Measurements from ENCODE around the gene DYNC1LI1.
"Not testable (repeated sequence)": the region's sequence is repeated elsewhere in the genome, so short reads cannot be mapped to it uniquely, and the experiment has no call there.

DYNC1LI1 gene

GRCh38 chr3:32532434-32532833, 38.2 kb downstream of the DYNC1LI1 start:
- H3K4me1 ChIP-seq (ENCODE audit: control insufficient read depth, insufficient read depth, low read length): no peaks in the 10 kb centered on the region
- no peaks in the 10 kb centered on the region for H3K9me3 ChIP-seq (ENCODE audit: control insufficient read depth in 2 of 2, low read length in 2 of 2)
- H3K4me3 ChIP-seq (ENCODE audit: low read length in 2 of 2): no peak overlapping the region
- no peaks in the 10 kb centered on the region for H3K27me3 ChIP-seq (ENCODE audit: control insufficient read depth in 1 of 2, insufficient read depth in 2 of 2, low read length in 2 of 2)
- no peak overlapping the region for H3K9ac ChIP-seq (ENCODE audit: low read length in 2 of 2)
- H3K36me3 ChIP-seq (ENCODE audit: control insufficient read depth in 2 of 2, insufficient read depth in 2 of 2, low read length in 2 of 2): peaks cover 4 to 10% of the 10 kb centered on the region in 2 donors
- no peak overlapping the region for H3K27ac ChIP-seq (ENCODE audit: low read length)

- no peak overlapping the region for H3K4me3 ChIP-seq (ENCODE audit: low read length in 2 of 2)
- H3K9ac ChIP-seq (ENCODE audit: low read length in 2 of 2): no peak overlapping the region
- no peaks in the 10 kb centered on the region for H3K4me1 ChIP-seq (ENCODE audit: control insufficient read depth, insufficient read depth, low read length)
- H3K27me3 ChIP-seq (ENCODE audit: control insufficient read depth in 1 of 2, insufficient read depth in 2 of 2, low read length in 2 of 2): no peaks in the 10 kb centered on the region
- H3K9me3 ChIP-seq (ENCODE audit: control insufficient read depth in 2 of 2, low read length in 2 of 2): no peaks in the 10 kb centered on the region
- H3K27ac ChIP-seq (ENCODE audit: low read length): no peak overlapping the region
- peaks cover 10 to 13% of the 10 kb centered on the region in 2 donors for H3K36me3 ChIP-seq (ENCODE audit: control insufficient read depth in 2 of 2, insufficient read depth in 2 of 2, low read length in 2 of 2)
These were observed 39.5 kb downstream of the DYNC1LI1 start for GRCh38 chr3:32531010-32531647.

- peaks cover 13 to 14% of the 10 kb centered on the region in 2 donors for H3K36me3 ChIP-seq (ENCODE audit: control insufficient read depth in 2 of 2, insufficient read depth in 2 of 2, low read length in 2 of 2)
These were observed 44.9 kb downstream of the DYNC1LI1 start for GRCh38 chr3:32525720-32526119.

GRCh38 chr3:32522682-32523081, 48.0 kb downstream of the DYNC1LI1 start:
- Histone ChIP-seq H3K9ac (ENCODE audit: low read length in 2 of 2) (no peak overlapping the region), H3K27ac (ENCODE audit: low read length) (no peak overlapping the region), H3K4me1 (ENCODE audit: control insufficient read depth, insufficient read depth, low read length) (no peaks in the 10 kb centered on the region), H3K4me3 (ENCODE audit: low read length in 2 of 2) (no peak overlapping the region), H3K27me3 (ENCODE audit: control insufficient read depth in 1 of 2, insufficient read depth in 2 of 2, low read length in 2 of 2) (no peaks in the 10 kb centered on the region), H3K9me3 (ENCODE audit: control insufficient read depth in 2 of 2, low read length in 2 of 2) (no peaks in the 10 kb centered on the region), H3K36me3 (ENCODE audit: control insufficient read depth in 2 of 2, insufficient read depth in 2 of 2, low read length in 2 of 2) (peaks cover 9 to 12% of the 10 kb centered on the region in 2 donors)

More at GRCh38 chr3:32525720-32526119, 44.9 kb downstream of the DYNC1LI1 start:
- Histone ChIP-seq H3K9ac (ENCODE audit: low read length in 2 of 2) (no peak overlapping the region), H3K4me1 (ENCODE audit: control insufficient read depth, insufficient read depth, low read length) (no peaks in the 10 kb centered on the region), H3K4me3 (ENCODE audit: low read length in 2 of 2) (no peak overlapping the region), H3K27me3 (ENCODE audit: control insufficient read depth in 1 of 2, insufficient read depth in 2 of 2, low read length in 2 of 2) (no peaks in the 10 kb centered on the region), H3K27ac (ENCODE audit: low read length) (no peak overlapping the region), H3K9me3 (ENCODE audit: control insufficient read depth in 2 of 2, low read length in 2 of 2) (no peaks in the 10 kb centered on the region)

GRCh38 chr3:32518921-32519320, 51.7 kb downstream of the DYNC1LI1 start:
- not testable (repeated sequence) for H3K27me3 ChIP-seq (ENCODE audit: control insufficient read depth in 1 of 2, insufficient read depth in 2 of 2, low read length in 2 of 2); H3K4me1 ChIP-seq (ENCODE audit: control insufficient read depth, insufficient read depth, low read length); H3K9me3 ChIP-seq (ENCODE audit: control insufficient read depth in 2 of 2, low read length in 2 of 2); H3K27ac ChIP-seq (ENCODE audit: low read length); H3K9ac ChIP-seq (ENCODE audit: low read length in 2 of 2); H3K36me3 ChIP-seq (ENCODE audit: control insufficient read depth in 2 of 2, insufficient read depth in 2 of 2, low read length in 2 of 2); H3K4me3 ChIP-seq (ENCODE audit: low read length in 2 of 2)

GRCh38 chr3:32516751-32517150, 53.9 kb downstream of the DYNC1LI1 start:
- not testable (repeated sequence) for H3K4me3 ChIP-seq (ENCODE audit: low read length in 2 of 2); H3K9me3 ChIP-seq (ENCODE audit: control insufficient read depth in 2 of 2, low read length in 2 of 2); H3K9ac ChIP-seq (ENCODE audit: low read length in 2 of 2); H3K4me1 ChIP-seq (ENCODE audit: control insufficient read depth, insufficient read depth, low read length); H3K27ac ChIP-seq (ENCODE audit: low read length); H3K27me3 ChIP-seq (ENCODE audit: control insufficient read depth in 1 of 2, insufficient read depth in 2 of 2, low read length in 2 of 2); H3K36me3 ChIP-seq (ENCODE audit: control insufficient read depth in 2 of 2, insufficient read depth in 2 of 2, low read length in 2 of 2)

GRCh38 chr3:32511005-32511404, 59.7 kb downstream of the DYNC1LI1 start:
- no peak overlapping the region for H3K27ac ChIP-seq (ENCODE audit: low read length)
- H3K27me3 ChIP-seq (ENCODE audit: control insufficient read depth in 1 of 2, insufficient read depth in 2 of 2, low read length in 2 of 2): no peaks in the 10 kb centered on the region
- H3K36me3 ChIP-seq (ENCODE audit: control insufficient read depth in 2 of 2, insufficient read depth in 2 of 2, low read length in 2 of 2): no peaks in the 10 kb centered on the region
- H3K9me3 ChIP-seq (ENCODE audit: control insufficient read depth in 2 of 2, low read length in 2 of 2): no peaks in the 10 kb centered on the region
- no peak overlapping the region for H3K9ac ChIP-seq (ENCODE audit: low read length in 2 of 2)
- H3K4me1 ChIP-seq (ENCODE audit: control insufficient read depth, insufficient read depth, low read length): no peaks in the 10 kb centered on the region
- no peak overlapping the region for H3K4me3 ChIP-seq (ENCODE audit: low read length in 2 of 2)

- no peaks in the 10 kb centered on the region for H3K36me3 ChIP-seq (ENCODE audit: control insufficient read depth in 2 of 2, insufficient read depth in 2 of 2, low read length in 2 of 2)
- H3K27me3 ChIP-seq (ENCODE audit: control insufficient read depth in 1 of 2, insufficient read depth in 2 of 2, low read length in 2 of 2): no peaks in the 10 kb centered on the region
- H3K9ac ChIP-seq (ENCODE audit: low read length in 2 of 2): no peak overlapping the region
- H3K4me1 ChIP-seq (ENCODE audit: control insufficient read depth, insufficient read depth, low read length): no peaks in the 10 kb centered on the region
- no peaks in the 10 kb centered on the region for H3K9me3 ChIP-seq (ENCODE audit: control insufficient read depth in 2 of 2, low read length in 2 of 2)
- no peak overlapping the region for H3K27ac ChIP-seq (ENCODE audit: low read length)
- no peak overlapping the region for H3K4me3 ChIP-seq (ENCODE audit: low read length in 2 of 2)
These were observed 60.5 kb downstream of the DYNC1LI1 start for GRCh38 chr3:32510075-32510724.

- Histone ChIP-seq H3K27me3 (ENCODE audit: control insufficient read depth in 1 of 2, insufficient read depth in 2 of 2, low read length in 2 of 2) (no peaks in the 10 kb centered on the region), H3K4me1 (ENCODE audit: control insufficient read depth, insufficient read depth, low read length) (no peaks in the 10 kb centered on the region), H3K27ac (ENCODE audit: low read length) (no peak overlapping the region), H3K36me3 (ENCODE audit: control insufficient read depth in 2 of 2, insufficient read depth in 2 of 2, low read length in 2 of 2) (no peaks in the 10 kb centered on the region), H3K4me3 (ENCODE audit: low read length in 2 of 2) (no peak overlapping the region), H3K9me3 (ENCODE audit: control insufficient read depth in 2 of 2, low read length in 2 of 2) (no peaks in the 10 kb centered on the region), H3K9ac (ENCODE audit: low read length in 2 of 2) (no peak overlapping the region)
These were observed 61.9 kb downstream of the DYNC1LI1 start for GRCh38 chr3:32508711-32509110.

- Histone ChIP-seq H3K9me3 (ENCODE audit: control insufficient read depth in 2 of 2, low read length in 2 of 2) (no peaks in the 10 kb centered on the region), H3K9ac (ENCODE audit: low read length in 2 of 2) (no peak overlapping the region), H3K36me3 (ENCODE audit: control insufficient read depth in 2 of 2, insufficient read depth in 2 of 2, low read length in 2 of 2) (no peaks in the 10 kb centered on the region), H3K4me3 (ENCODE audit: low read length in 2 of 2) (no peak overlapping the region), H3K4me1 (ENCODE audit: control insufficient read depth, insufficient read depth, low read length) (peaks cover under 1% of the 10 kb centered on the region), H3K27me3 (ENCODE audit: control insufficient read depth in 1 of 2, insufficient read depth in 2 of 2, low read length in 2 of 2) (no peaks in the 10 kb centered on the region), H3K27ac (ENCODE audit: low read length) (no peak overlapping the region)
These were observed 64.2 kb downstream of the DYNC1LI1 start for GRCh38 chr3:32506466-32506865.

- H3K9me3 ChIP-seq (ENCODE audit: control insufficient read depth in 2 of 2, low read length in 2 of 2): no peaks in the 10 kb centered on the region
- no peaks in the 10 kb centered on the region for H3K36me3 ChIP-seq (ENCODE audit: control insufficient read depth in 2 of 2, insufficient read depth in 2 of 2, low read length in 2 of 2)
- no peaks in the 10 kb centered on the region for H3K27me3 ChIP-seq (ENCODE audit: control insufficient read depth in 1 of 2, insufficient read depth in 2 of 2, low read length in 2 of 2)
- H3K27ac ChIP-seq (ENCODE audit: low read length): peak overlapping the region; percentile 55
- peak overlapping the region; percentile 92 to 97 for H3K4me3 ChIP-seq (ENCODE audit: low read length in 2 of 2)
- H3K9ac ChIP-seq (ENCODE audit: low read length in 2 of 2): peak overlapping the region; percentile 85 to 88
- H3K4me1 ChIP-seq (ENCODE audit: control insufficient read depth, insufficient read depth, low read length): peaks cover 9% of the 10 kb centered on the region
These were observed 67.7 kb downstream of the DYNC1LI1 start for GRCh38 chr3:32502946-32503286.

Measured in stomach smooth muscle (tissue), 2 donors.